Cardiac fibroblast (primary cell): Measurements from ENCODE around the gene EFHD2.

Experiments
- DNase-seq, 2 donors: peaks; one replicate each; pipeline versions ENCODE4 v3.0.0 to v3.0.0-alpha.2; 2010; ENCODE audit warnings: low read depth in 2 of 2
- H3K4me3 ChIP-seq, 2 donors: replicated peaks in 1 of 2; 1 replicate in 1 of 2; 2 replicates in 1 of 2; pipeline ENCODE4 v1.5.1; 2011; ENCODE audit warnings: low read depth in 2 of 2, low read length in 2 of 2, mild to moderate bottlenecking in 2 of 2, moderate library complexity in 1 of 2
- CTCF ChIP-seq: IDR thresholded peaks from one replicate; pipeline ENCODE4 v1.5.1; 2011; ENCODE audit warnings: low read depth, mild to moderate bottlenecking, low read length, inconsistent platforms

The EFHD2 gene

GRCh38 chr1:15420853-15421465 is 11.3 kb downstream of the EFHD2 start:
- TF ChIP-seq CTCF: no peak
- no peak overlapping the region for H3K4me3 ChIP-seq
- no peak for DNase-seq

- DNase-seq: no peak
- TF ChIP-seq CTCF: no peak
- H3K4me3 ChIP-seq: no peak overlapping the region
Measured at GRCh38 chr1:15422871-15423270, 13.2 kb downstream of the EFHD2 start.

GRCh38 chr1:15423355-15424077 is 13.8 kb downstream of the EFHD2 start:
- H3K4me3 ChIP-seq: no peak overlapping the region
- TF ChIP-seq CTCF: no peak
- DNase-seq: no peak

- DNase-seq: no peak
- TF ChIP-seq CTCF: no peak
- H3K4me3 ChIP-seq: no peak overlapping the region
Measured at GRCh38 chr1:15424146-15424667, 14.5 kb downstream of the EFHD2 start.

- TF ChIP-seq CTCF: no peak
- no peak overlapping the region for H3K4me3 ChIP-seq
- DNase-seq: no peak
Measured at GRCh38 chr1:15424981-15425380, 15.3 kb downstream of the EFHD2 start.

- no peak for DNase-seq
- no peak for TF ChIP-seq CTCF
- no peak overlapping the region for H3K4me3 ChIP-seq
Measured at GRCh38 chr1:15425521-15425920, 15.8 kb downstream of the EFHD2 start.
